SHP77 (cell line): ENCODE results near the gene CLCN7.

Experiments used
- DNase-seq, 2 experiments: peaks; one replicate each; lab custom pipeline; 2025; lab: John Stamatoyannopoulos, UW

CLCN7 gene

GRCh38 chr16:1401758-1402154, 73.1 kb downstream of the CLCN7 start:
- no peak for DNase-seq

DNA sequence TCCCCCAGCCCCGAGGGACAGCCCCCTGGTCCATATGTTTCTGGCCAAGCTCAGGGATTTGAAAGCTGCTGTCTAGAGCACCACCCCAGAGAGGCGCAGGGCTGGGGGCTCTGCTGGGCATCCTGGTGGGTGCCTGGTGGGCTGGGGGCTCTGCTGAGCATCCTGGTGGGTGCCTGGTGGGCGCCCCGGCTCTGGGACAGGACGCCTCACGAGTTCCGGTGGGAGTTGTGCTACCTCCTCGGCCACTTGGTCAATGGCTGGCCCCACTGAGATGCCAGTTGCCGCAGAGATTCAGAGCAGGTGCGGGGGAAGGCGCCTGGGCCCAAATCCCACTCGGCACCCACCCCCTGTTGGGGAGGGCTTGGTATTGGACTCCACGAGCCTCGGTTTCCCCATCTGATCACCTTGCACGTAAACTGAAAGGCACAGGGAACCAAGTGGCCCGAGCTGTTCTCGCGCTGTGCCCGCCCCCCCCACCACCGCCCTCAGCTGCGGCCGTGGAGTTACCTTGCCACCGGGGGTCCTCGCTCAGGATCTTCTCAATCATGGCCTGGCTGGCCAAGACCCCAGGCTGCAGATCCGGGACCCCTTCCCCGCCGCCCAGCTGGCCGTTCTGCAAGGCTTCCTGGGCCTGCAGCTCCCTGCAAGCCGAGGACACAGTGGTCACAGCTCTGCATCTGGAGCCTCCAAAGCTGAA, 73.6 kb downstream of the CLCN7 start:
- no peak for DNase-seq

DNA sequence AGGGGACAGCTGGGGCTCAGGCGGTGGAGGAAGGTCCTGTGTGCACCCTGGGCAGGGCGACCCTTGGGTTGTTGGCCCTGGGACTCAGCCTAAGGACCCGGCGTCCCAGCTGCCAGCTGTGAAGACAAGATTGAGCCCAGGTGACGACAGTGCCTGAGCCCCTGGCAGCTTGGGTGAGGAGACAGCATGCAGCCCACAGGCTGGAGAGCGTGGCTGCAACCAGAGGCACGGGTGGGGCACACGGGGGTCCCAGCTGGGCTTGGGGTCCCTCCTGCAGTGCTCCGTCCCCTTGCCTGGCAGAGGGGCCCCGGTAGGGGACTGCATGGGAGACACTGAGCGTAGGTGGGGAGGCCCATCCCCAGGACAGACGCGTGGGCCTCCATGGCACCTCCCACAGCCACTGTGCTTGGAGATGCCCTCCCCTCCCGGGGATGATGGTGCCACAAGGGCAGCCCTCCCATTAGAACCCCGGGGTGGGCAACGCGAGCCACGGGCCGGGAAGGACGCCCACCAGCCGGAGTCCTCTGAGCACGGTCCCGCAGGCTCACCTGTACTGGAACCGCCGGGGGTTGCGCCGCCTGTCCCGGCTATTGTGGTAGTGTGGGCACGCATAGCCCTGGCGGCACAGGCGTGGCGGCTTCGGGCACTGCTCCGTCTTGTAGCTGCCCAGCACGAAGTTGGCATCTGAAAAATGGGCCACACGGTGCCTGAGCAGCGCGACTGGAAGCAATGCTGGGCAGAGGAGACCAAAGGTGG, 75.8 kb downstream of the CLCN7 start:
- DNase-seq: no peak

DNA sequence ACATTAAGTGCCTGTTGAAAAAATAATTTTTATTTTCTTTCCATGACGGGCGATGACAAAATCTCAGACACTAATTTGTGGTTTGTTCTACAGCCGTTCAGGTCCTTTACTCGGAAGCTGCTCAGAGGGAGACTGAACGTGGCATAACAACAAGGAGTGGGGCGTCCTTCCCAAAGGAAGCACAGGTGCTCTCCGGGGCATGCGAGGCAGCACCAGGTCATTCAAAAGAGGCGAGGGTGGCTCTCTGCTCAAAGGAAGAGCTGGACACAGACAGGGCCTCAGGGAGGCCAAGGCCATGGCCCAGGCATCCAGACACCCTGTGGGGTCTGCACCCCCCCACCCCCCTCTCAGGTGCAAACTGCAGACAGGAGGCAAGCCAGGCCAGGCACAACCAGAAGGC, 76.5 kb downstream of the CLCN7 start:
- DNase-seq: no peak

DNA sequence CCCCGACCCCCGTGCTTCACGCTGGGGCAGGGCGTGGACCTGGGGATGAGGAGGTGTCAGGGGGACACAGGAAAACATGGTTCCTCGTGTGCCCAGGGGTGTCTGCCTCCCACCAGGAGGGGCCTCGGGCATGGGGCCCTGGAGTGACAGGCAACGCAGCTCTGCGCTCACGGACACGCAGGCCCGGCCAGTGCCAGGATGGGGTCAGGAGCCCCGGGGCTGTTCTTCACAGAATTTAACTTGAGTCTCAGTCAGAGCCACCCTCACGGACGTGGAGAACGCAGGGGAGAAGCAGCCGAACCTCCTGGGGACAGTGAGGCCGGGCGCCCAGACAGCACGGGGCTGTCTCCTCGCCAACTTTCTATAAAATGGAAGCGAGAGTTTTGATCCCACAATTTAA, 77.0 kb downstream of the CLCN7 start:
- no peak for DNase-seq

DNA sequence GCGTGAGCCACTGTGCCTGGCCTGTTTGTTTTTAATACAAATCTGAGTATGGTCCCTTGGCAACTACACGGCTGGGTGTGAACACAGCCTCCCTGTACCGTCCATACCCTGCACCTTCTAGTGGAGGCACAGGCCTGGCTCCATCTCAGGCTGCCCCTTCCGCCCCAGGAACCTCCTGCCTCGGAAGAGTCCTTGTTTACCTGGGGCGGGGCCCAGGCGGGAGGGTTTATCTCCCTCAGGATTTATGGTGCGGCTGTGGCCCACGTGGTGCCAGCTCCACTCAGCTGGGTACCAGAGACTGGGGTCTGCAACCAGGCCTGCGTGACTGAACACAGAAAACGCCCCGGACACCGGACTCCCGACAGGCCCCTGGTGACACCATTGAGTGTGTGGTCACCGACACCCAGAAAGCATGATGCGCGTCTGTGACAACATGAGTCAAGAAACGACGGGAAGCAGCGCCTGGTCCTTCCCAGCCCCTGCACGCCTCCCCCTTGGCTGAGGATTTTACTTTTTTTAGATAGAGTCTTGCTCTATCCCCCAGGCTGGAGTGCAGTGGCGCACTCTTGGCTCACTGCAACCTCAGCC, 79.3 kb downstream of the CLCN7 start:
- no peak for DNase-seq
